ENCODE results near the gene MTMR3.

The MTMR3 gene

GRCh38 chr22:30017375-30018223 lies 134.6 kb downstream of the MTMR3 start:
- TF ChIP-seq CTCF (IDR thresholded peaks at IDR 0.05; ENCODE audit: low read depth, low read length, missing control alignments), result no peak
- Histone ChIP-seq H3K27ac (no peak overlapping the region), H3K4me3 (ENCODE audit: low read depth, low read length) (no peak overlapping the region), H3K27me3 (replicated peaks) (no peaks in the 10 kb centered on the region), H3K36me3 (replicated peaks) (peaks cover 42% of the 10 kb centered on the region)
- in situ Hi-C loops (cut with HindIII; ENCODE audit: low pct_ligation_motif_present, low sequenced_read_pairs), result no loop called here
- no peak for DNase-seq

GRCh38 chr22:30020511-30020910 lies 137.5 kb downstream of the MTMR3 start:
- Histone ChIP-seq H3K36me3 (replicated peaks) (peaks cover 52% of the 10 kb centered on the region), H3K27ac (no peak overlapping the region), H3K27me3 (replicated peaks) (no peaks in the 10 kb centered on the region), H3K4me3 (ENCODE audit: low read depth, low read length) (no peak overlapping the region)
- TF ChIP-seq CTCF (IDR thresholded peaks at IDR 0.05; ENCODE audit: low read depth, low read length, missing control alignments), result no peak
- DNase-seq, result no peak
- in situ Hi-C loops (cut with HindIII; ENCODE audit: low pct_ligation_motif_present, low sequenced_read_pairs), result no loop called here

GRCh38 chr22:30021338-30021737 lies 138.4 kb downstream of the MTMR3 start:
- no peak for DNase-seq
- in situ Hi-C loops (cut with HindIII; ENCODE audit: low pct_ligation_motif_present, low sequenced_read_pairs), result no loop called here
- Histone ChIP-seq H3K27me3 (replicated peaks) (no peaks in the 10 kb centered on the region), H3K36me3 (replicated peaks) (peaks cover 54% of the 10 kb centered on the region), H3K4me3 (ENCODE audit: low read depth, low read length) (no peak overlapping the region), H3K27ac (no peak overlapping the region)
- TF ChIP-seq CTCF (IDR thresholded peaks at IDR 0.05; ENCODE audit: low read depth, low read length, missing control alignments), result no peak

DNA sequence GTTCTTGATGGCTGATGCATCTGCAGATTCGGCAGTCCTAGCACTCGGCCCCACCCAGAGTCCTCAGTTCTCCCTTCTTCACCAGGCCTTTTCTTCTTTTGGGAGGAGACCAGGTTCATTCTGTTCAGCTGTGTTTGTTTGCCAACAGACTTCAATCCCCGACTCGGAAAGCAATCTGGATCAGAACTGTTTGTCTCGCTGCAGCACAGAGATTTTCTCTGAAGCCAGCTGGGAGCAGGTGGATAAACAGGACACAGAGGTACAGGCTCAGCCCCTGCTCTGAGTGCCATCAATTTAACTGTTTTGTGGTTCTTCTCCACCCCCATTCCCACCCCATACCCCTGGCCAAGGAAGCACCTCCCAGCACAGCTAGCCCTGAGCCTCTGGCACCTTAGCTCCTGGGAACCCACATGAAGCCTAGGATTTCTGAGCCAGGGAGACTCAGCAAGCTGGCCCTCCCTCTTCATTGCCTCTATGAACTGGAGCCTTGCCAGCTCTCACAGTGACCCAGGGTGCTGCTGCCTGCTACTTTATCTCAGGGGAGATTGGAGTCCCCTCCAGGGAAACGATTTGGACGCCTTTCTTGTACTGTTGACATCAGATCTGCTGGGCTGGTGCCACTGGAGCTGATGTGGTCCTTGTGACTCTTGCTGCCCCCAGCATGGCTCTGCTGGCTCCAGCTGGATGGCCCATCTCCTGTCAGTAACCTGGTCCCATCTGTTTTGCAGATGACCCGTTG lies 139.1 kb downstream of the MTMR3 start:
- Histone ChIP-seq H3K4me3 (ENCODE audit: low read depth, low read length) (no peak overlapping the region), H3K27me3 (replicated peaks) (no peaks in the 10 kb centered on the region), H3K27ac (no peak overlapping the region), H3K36me3 (replicated peaks) (peaks cover 50% of the 10 kb centered on the region)
- in situ Hi-C loops (cut with HindIII; ENCODE audit: low pct_ligation_motif_present, low sequenced_read_pairs), result no loop called here
- DNase-seq, result no peak
- TF ChIP-seq CTCF (IDR thresholded peaks at IDR 0.05; ENCODE audit: low read depth, low read length, missing control alignments), result no peak

DNA sequence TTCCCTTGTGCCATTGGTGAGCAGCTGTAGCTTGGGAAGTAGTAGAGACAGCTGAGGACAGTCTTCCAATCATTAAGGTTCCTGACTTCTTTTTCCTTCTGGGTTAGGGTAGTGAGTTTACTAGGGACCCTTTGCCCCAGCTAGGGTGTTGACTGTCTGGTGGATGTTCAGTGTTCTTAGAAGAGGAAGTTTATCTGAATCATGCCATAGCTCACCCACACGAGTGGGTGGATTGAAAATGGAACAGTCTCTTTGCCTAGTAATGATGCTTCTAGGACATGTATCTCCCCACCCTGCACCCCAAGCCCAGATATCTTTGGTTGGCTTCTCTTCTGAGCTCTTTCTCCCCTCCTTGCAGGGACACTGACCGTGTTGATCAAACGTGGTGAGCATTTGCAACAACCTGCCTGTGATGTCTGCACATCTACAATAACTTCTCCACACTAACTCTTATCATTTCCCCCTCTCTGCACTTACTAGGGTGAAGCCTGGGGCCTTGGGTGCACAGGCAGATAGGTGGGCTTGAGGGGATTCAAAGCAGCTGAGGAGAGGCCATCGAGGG lies 140.2 kb downstream of the MTMR3 start:
- in situ Hi-C loops (cut with HindIII; ENCODE audit: low pct_ligation_motif_present, low sequenced_read_pairs), result no loop called here
- Histone ChIP-seq H3K27ac (no peak overlapping the region), H3K36me3 (replicated peaks) (peaks cover 54% of the 10 kb centered on the region), H3K4me3 (ENCODE audit: low read depth, low read length) (no peak overlapping the region), H3K27me3 (replicated peaks) (no peaks in the 10 kb centered on the region)
- TF ChIP-seq CTCF (IDR thresholded peaks at IDR 0.05; ENCODE audit: low read depth, low read length, missing control alignments), result no peak
- DNase-seq, result no peak
